A673 (cell line): ENCODE results near the gene PRSS38. TPM values are rescaled to one million over a fixed set of nuclear protein-coding genes. Genes with fewer than 3 reads are reported as not detected.

ENCODE experiments used
- BruUV-seq: library from RNA; stranded (reverse); fragments of 400-500 nt; replicated peaks from 2 replicates; lab custom pipeline; 2021; lab: Mats Ljungman, UMichigan
- CTCF ChIA-PET: fragments of 300-600 bp; sonication (Branson Sonifier 250); formaldehyde crosslinking; loops from one replicate; lab custom pipeline; 2022; ENCODE audit warnings: antibody characterized with exemption; lab: Charles Lee
- POLR2A ChIA-PET: fragments of 300-600 bp; sonication (Branson Sonifier 250); formaldehyde crosslinking; loops from one replicate; lab custom pipeline; 2022; ENCODE audit warnings: antibody characterized with exemption; ENCODE audit not compliant: low non-redundant PET; lab: Charles Lee
- DNase-seq: peaks from one replicate; pipeline ENCODE4 v3.0.0-alpha.2; 2015; ENCODE audit warnings: low spot score
- H3K27ac ChIP-seq: fragments of 200-600 bp; sonication (generic); 2 replicates; pipeline ENCODE4 v1.5.1; 2016; ENCODE audit warnings: mixed run types, low read depth, mild to moderate bottlenecking, mixed read lengths, antibody characterized with exemption, low read length; ENCODE audit not compliant: poor library complexity, severe bottlenecking
- H3K27me3 ChIP-seq: fragments of 200-600 bp; sonication (generic); replicated peaks from 2 replicates; pipeline ENCODE4 v1.6.1; 2017; ENCODE audit warnings: mixed run types, low read depth, mild to moderate bottlenecking, mixed read lengths, antibody characterized with exemption, low read length; ENCODE audit not compliant: insufficient read depth, poor library complexity
- H3K36me3 ChIP-seq: fragments of 200-600 bp; sonication (generic); 2 replicates; pipeline ENCODE4 v1.6.1; 2016; ENCODE audit warnings: mixed run types, mild to moderate bottlenecking, mixed read lengths, antibody characterized with exemption, low read length; ENCODE audit not compliant: insufficient read depth, poor library complexity, severe bottlenecking
- H3K4me1 ChIP-seq: fragments of 200-600 bp; sonication (generic); 2 replicates; pipeline ENCODE4 v1.6.1; 2017; ENCODE audit warnings: mixed run types, mild to moderate bottlenecking, mixed read lengths, antibody characterized with exemption, low read length; ENCODE audit not compliant: insufficient read depth, poor library complexity, severe bottlenecking
- H3K4me3 ChIP-seq: fragments of 200-600 bp; sonication (generic); 2 replicates; pipeline ENCODE4 v1.5.1; 2016; ENCODE audit warnings: low read depth, mixed run types, mild to moderate bottlenecking, mixed read lengths, low read length; ENCODE audit not compliant: poor library complexity, severe bottlenecking
- H3K9me3 ChIP-seq: fragments of 200-600 bp; sonication (generic); 2 replicates; pipeline ENCODE4 v1.6.1; 2016; ENCODE audit warnings: mixed run types, low read depth, mild to moderate bottlenecking, mixed read lengths, antibody characterized with exemption, low read length; ENCODE audit not compliant: poor library complexity, severe bottlenecking
- CTCF ChIP-seq: fragments of 300-800, 200-600 bp; sonication (generic); conservative IDR thresholded peaks from 2 replicates; pipeline ENCODE4 v1.5.1; 2017; ENCODE audit warnings: low read depth, mild to moderate bottlenecking, antibody characterized with exemption, low read length, moderate library complexity, mixed read lengths
- EZH2 ChIP-seq: fragments of 200-600 bp; sonication (generic); IDR thresholded peaks from 2 replicates; pipeline ENCODE4 v1.6.1; 2017; ENCODE audit warnings: borderline replicate concordance, low read depth, mild to moderate bottlenecking, mixed read lengths, antibody characterized with exemption, low read length; ENCODE audit not compliant: poor library complexity, severe bottlenecking
- intact Hi-C: fragments of 100-400 bp; cut with micrococcal nuclease; formaldehyde crosslinking; loops from one replicate; pipeline ENCODE4 v1.10.0; 2022; ENCODE audit not compliant: unreplicated experiment
- total RNA-seq: library from RNA; stranded (reverse); gene quantifications from 2 replicates; pipeline ENCODE4 v1.2.3, GENCODE V29; 2021

PRSS38 gene
- total RNA-seq, 1 experiment from 2014 or later, result not detected

GRCh38 chr1:227778401-227778947, 37.0 kb upstream of the PRSS38 start:
- TF ChIP-seq EZH2 (no peak), CTCF (no peak)
- ChIA-PET CTCF (no interaction called here), POLR2A (interaction anchor here (0.5 kb wide), 1 partner anchor 30 kb away, joined by 3 read pairs; no protein-coding TSS in a partner anchor)
- Histone ChIP-seq H3K4me3 (no peak overlapping the region), H3K27me3 (no peaks in the 10 kb centered on the region), H3K4me1 (no peaks in the 10 kb centered on the region), H3K27ac (no peak overlapping the region), H3K36me3 (no peaks in the 10 kb centered on the region), H3K9me3 (no peaks in the 10 kb centered on the region)
- no TSS peak for BruUV-seq
- DNase-seq, result no peak
- intact Hi-C loops, result no loop called here

GRCh38 chr1:227779021-227779441, 36.4 kb upstream of the PRSS38 start:
- Histone ChIP-seq H3K27me3 (no peaks in the 10 kb centered on the region), H3K27ac (no peak overlapping the region), H3K4me1 (no peaks in the 10 kb centered on the region), H3K36me3 (no peaks in the 10 kb centered on the region), H3K9me3 (no peaks in the 10 kb centered on the region), H3K4me3 (no peak overlapping the region)
- TF ChIP-seq EZH2 (no peak), CTCF (no peak)
- POLR2A ChIA-PET, result no interaction called here
- DNase-seq, result no peak
- CTCF ChIA-PET, result no interaction called here
- BruUV-seq, result no TSS peak
- intact Hi-C loops, result no loop called here

GRCh38 chr1:227779685-227780084, 35.8 kb upstream of the PRSS38 start:
- Histone ChIP-seq H3K4me1 (no peaks in the 10 kb centered on the region), H3K36me3 (no peaks in the 10 kb centered on the region), H3K27ac (no peak overlapping the region), H3K9me3 (no peaks in the 10 kb centered on the region), H3K4me3 (no peak overlapping the region), H3K27me3 (no peaks in the 10 kb centered on the region)
- TF ChIP-seq EZH2 (no peak), CTCF (no peak)
- CTCF ChIA-PET, result no interaction called here
- POLR2A ChIA-PET, result no interaction called here
- intact Hi-C loops, result no loop called here
- BruUV-seq, result no TSS peak
- no peak for DNase-seq
